ENCODE results near the gene NKAIN2.
"Not testable (repeated sequence)": the region's sequence is repeated elsewhere in the genome, so short reads cannot be mapped to it uniquely, and the experiment has no call there.

NKAIN2 gene

GRCh38 chr6:124164343-124164742, 360.7 kb downstream of the NKAIN2 start:
- Histone ChIP-seq H3K9me3 (replicated peaks; ENCODE audit: insufficient read depth, low read length) (no peaks in the 10 kb centered on the region), H3K27me3 (replicated peaks; ENCODE audit: insufficient read depth, low read length) (no peaks in the 10 kb centered on the region), H3K4me1 (ENCODE audit: low read length) (no peaks in the 10 kb centered on the region), H3K4me3 (ENCODE audit: low read length) (no peak overlapping the region), H2AFZ (ENCODE audit: low read length) (no peak overlapping the region), H3K4me2 (ENCODE audit: low read depth, low read length) (no peak overlapping the region), H3K9ac (ENCODE audit: low read length) (no peak overlapping the region), H3K79me2 (ENCODE audit: low read length) (no peaks in the 10 kb centered on the region), H3K9me2 (replicated peaks; ENCODE audit: insufficient read depth, low read length) (no peaks in the 10 kb centered on the region), H4K20me1 (ENCODE audit: insufficient read depth, low read length) (no peaks in the 10 kb centered on the region), H3F3A (ENCODE audit: insufficient read depth, low read length) (no peaks in the 10 kb centered on the region), H3K27ac (ENCODE audit: low read length) (no peak overlapping the region), H3K36me3 (replicated peaks; ENCODE audit: insufficient read depth, low read length) (no peaks in the 10 kb centered on the region)
- TF ChIP-seq EZH2phosphoT487 (IDR thresholded peaks at IDR 0.05; ENCODE audit: low read length) (no peak), EZH2 (optimal IDR thresholded peaks at IDR 0.05; ENCODE audit: low read depth, low read length) (no peak)
- TF ChIP-seq, protein P1, sequence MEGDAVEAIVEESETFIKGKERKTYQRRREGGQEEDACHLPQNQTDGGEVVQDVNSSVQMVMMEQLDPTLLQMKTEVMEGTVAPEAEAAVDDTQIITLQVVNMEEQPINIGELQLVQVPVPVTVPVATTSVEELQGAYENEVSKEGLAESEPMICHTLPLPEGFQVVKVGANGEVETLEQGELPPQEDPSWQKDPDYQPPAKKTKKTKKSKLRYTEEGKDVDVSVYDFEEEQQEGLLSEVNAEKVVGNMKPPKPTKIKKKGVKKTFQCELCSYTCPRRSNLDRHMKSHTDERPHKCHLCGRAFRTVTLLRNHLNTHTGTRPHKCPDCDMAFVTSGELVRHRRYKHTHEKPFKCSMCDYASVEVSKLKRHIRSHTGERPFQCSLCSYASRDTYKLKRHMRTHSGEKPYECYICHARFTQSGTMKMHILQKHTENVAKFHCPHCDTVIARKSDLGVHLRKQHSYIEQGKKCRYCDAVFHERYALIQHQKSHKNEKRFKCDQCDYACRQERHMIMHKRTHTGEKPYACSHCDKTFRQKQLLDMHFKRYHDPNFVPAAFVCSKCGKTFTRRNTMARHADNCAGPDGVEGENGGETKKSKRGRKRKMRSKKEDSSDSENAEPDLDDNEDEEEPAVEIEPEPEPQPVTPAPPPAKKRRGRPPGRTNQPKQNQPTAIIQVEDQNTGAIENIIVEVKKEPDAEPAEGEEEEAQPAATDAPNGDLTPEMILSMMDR (IDR thresholded peaks at IDR 0.05; ENCODE audit: low read length): no peak
- no peak for DNase-seq

- not testable (repeated sequence) for H3K9ac ChIP-seq (ENCODE audit: low read length); DNase-seq; H3K36me3 ChIP-seq (replicated peaks; ENCODE audit: insufficient read depth, low read length); H3K27ac ChIP-seq (ENCODE audit: low read length); H4K20me1 ChIP-seq (ENCODE audit: insufficient read depth, low read length); H3K4me2 ChIP-seq (ENCODE audit: low read depth, low read length); H3K9me3 ChIP-seq (replicated peaks; ENCODE audit: insufficient read depth, low read length); H3K4me3 ChIP-seq (ENCODE audit: low read length); H2AFZ ChIP-seq (ENCODE audit: low read length); H3K4me1 ChIP-seq (ENCODE audit: low read length); H3K79me2 ChIP-seq (ENCODE audit: low read length); H3F3A ChIP-seq (ENCODE audit: insufficient read depth, low read length); H3K27me3 ChIP-seq (replicated peaks; ENCODE audit: insufficient read depth, low read length); H3K9me2 ChIP-seq (replicated peaks; ENCODE audit: insufficient read depth, low read length)
These were observed 363.6 kb downstream of the NKAIN2 start for GRCh38 chr6:124167249-124167648.

GRCh38 chr6:124190256-124190655, 386.6 kb downstream of the NKAIN2 start:
- H3K27ac ChIP-seq (ENCODE audit: low read length): no peak overlapping the region
- DNase-seq: no peak
- no peak overlapping the region for H3K4me2 ChIP-seq (ENCODE audit: low read depth, low read length)
- H3K9ac ChIP-seq (ENCODE audit: low read length): no peak overlapping the region
- H3K4me1 ChIP-seq (ENCODE audit: low read length): no peaks in the 10 kb centered on the region
- no peak for TF ChIP-seq EZH2phosphoT487 (IDR thresholded peaks at IDR 0.05; ENCODE audit: low read length)
- TF ChIP-seq EZH2 (optimal IDR thresholded peaks at IDR 0.05; ENCODE audit: low read depth, low read length): no peak
- TF ChIP-seq, protein P1 (IDR thresholded peaks at IDR 0.05; ENCODE audit: low read length): no peak
- H3K9me2 ChIP-seq (replicated peaks; ENCODE audit: insufficient read depth, low read length): no peaks in the 10 kb centered on the region
- no peaks in the 10 kb centered on the region for H3K9me3 ChIP-seq (replicated peaks; ENCODE audit: insufficient read depth, low read length)
- H3K27me3 ChIP-seq (replicated peaks; ENCODE audit: insufficient read depth, low read length): no peaks in the 10 kb centered on the region
- no peak overlapping the region for H3K4me3 ChIP-seq (ENCODE audit: low read length)
- no peaks in the 10 kb centered on the region for H3K36me3 ChIP-seq (replicated peaks; ENCODE audit: insufficient read depth, low read length)
- H2AFZ ChIP-seq (ENCODE audit: low read length): no peak overlapping the region
- H3F3A ChIP-seq (ENCODE audit: insufficient read depth, low read length): no peaks in the 10 kb centered on the region
- H3K79me2 ChIP-seq (ENCODE audit: low read length): no peaks in the 10 kb centered on the region
- no peaks in the 10 kb centered on the region for H4K20me1 ChIP-seq (ENCODE audit: insufficient read depth, low read length)

DNA sequence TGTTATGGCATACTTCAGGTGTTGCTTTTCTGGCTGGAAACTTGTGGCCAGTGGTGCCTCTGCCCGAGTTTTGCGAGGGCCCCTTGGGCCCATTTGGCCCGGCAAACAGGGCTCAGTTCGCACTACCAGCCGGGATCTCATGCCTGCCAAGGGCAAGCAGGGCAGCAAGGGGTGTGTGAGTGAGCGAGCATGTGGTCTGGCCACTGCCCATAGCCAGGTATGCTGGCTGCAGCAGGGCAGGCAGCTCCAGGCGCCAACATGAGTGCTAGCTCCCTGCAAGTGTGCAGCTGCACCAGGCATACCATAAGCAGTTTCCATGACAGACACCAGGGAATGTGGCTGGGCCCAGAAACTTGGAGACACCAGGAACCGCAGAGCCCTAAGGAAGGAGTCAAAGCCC, 389.5 kb downstream of the NKAIN2 start:
- Histone ChIP-seq H4K20me1 (ENCODE audit: insufficient read depth, low read length) (no peaks in the 10 kb centered on the region), H2AFZ (ENCODE audit: low read length) (no peak overlapping the region), H3K27ac (ENCODE audit: low read length) (no peak overlapping the region), H3K9ac (ENCODE audit: low read length) (no peak overlapping the region), H3K79me2 (ENCODE audit: low read length) (no peaks in the 10 kb centered on the region), H3K9me2 (replicated peaks; ENCODE audit: insufficient read depth, low read length) (no peaks in the 10 kb centered on the region), H3K9me3 (replicated peaks; ENCODE audit: insufficient read depth, low read length) (no peaks in the 10 kb centered on the region), H3K27me3 (replicated peaks; ENCODE audit: insufficient read depth, low read length) (no peaks in the 10 kb centered on the region), H3K36me3 (replicated peaks; ENCODE audit: insufficient read depth, low read length) (no peaks in the 10 kb centered on the region), H3F3A (ENCODE audit: insufficient read depth, low read length) (no peaks in the 10 kb centered on the region), H3K4me3 (ENCODE audit: low read length) (no peak overlapping the region), H3K4me2 (ENCODE audit: low read depth, low read length) (no peak overlapping the region), H3K4me1 (ENCODE audit: low read length) (no peaks in the 10 kb centered on the region)
- DNase-seq: no peak
- TF ChIP-seq EZH2phosphoT487 (IDR thresholded peaks at IDR 0.05; ENCODE audit: low read length) (no peak), EZH2 (optimal IDR thresholded peaks at IDR 0.05; ENCODE audit: low read depth, low read length) (no peak)
- TF ChIP-seq, protein P1 (IDR thresholded peaks at IDR 0.05; ENCODE audit: low read length): no peak
